Measurements from ENCODE around the gene RPL37A.
"Not testable (repeated sequence)": the region's sequence is repeated elsewhere in the genome, so short reads cannot be mapped to it uniquely, and the experiment has no call there.

The RPL37A gene

DNA sequence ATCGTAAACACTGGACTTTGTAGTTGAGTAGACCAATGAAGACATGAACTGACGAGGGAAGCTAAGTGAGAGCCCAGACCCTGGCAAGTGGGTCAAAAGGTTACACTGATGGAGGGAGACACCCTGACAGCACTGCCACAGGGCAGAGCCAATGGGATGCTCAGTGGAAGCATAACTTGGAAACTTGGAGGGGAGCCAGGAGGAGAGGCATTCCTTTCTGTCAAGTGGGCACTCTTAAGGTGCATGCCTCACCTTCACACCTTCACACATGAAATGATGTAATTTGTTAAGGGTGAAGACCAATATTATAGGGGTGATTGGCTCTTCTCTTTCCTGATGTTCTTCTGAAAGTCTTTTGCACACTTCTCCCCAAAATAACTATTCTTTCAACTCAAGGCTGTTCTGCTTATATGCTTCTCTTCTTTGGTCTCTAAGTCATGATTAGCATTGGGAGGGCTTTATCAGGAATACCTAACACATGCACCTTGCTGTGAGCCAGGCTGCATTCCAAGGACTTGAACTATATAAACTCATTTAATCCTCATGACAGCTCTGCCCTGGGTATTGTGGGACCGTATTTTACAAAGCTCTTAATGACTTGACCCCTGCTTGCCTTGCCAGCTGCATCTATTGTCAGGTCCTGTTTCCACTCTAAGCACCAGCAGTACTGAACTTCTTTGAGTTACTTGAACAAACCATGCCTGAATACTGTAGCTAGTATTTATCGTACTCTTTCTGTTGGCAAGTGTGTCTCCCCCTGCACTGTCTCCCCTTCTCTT is 19.0 kb downstream of the RPL37A start:
- H3F3A ChIP-seq (ENCODE audit: insufficient read depth, low read length): no peaks in the 10 kb centered on the region
- no peak overlapping the region for H2AFZ ChIP-seq (ENCODE audit: low read length)
- DNase-seq: no peak
- no peaks in the 10 kb centered on the region for H4K20me1 ChIP-seq (ENCODE audit: insufficient read depth, low read length)
- H3K4me2 ChIP-seq (ENCODE audit: low read depth, low read length): no peak overlapping the region
- H3K4me1 ChIP-seq (ENCODE audit: low read length): no peaks in the 10 kb centered on the region
- H3K36me3 ChIP-seq (replicated peaks; ENCODE audit: insufficient read depth, low read length): no peaks in the 10 kb centered on the region
- TF ChIP-seq EZH2 (optimal IDR thresholded peaks at IDR 0.05; ENCODE audit: low read depth, low read length) (no peak), EZH2phosphoT487 (IDR thresholded peaks at IDR 0.05; ENCODE audit: low read length) (no peak)
- TF ChIP-seq, protein P1, sequence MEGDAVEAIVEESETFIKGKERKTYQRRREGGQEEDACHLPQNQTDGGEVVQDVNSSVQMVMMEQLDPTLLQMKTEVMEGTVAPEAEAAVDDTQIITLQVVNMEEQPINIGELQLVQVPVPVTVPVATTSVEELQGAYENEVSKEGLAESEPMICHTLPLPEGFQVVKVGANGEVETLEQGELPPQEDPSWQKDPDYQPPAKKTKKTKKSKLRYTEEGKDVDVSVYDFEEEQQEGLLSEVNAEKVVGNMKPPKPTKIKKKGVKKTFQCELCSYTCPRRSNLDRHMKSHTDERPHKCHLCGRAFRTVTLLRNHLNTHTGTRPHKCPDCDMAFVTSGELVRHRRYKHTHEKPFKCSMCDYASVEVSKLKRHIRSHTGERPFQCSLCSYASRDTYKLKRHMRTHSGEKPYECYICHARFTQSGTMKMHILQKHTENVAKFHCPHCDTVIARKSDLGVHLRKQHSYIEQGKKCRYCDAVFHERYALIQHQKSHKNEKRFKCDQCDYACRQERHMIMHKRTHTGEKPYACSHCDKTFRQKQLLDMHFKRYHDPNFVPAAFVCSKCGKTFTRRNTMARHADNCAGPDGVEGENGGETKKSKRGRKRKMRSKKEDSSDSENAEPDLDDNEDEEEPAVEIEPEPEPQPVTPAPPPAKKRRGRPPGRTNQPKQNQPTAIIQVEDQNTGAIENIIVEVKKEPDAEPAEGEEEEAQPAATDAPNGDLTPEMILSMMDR (IDR thresholded peaks at IDR 0.05; ENCODE audit: low read length): no peak
- H3K4me3 ChIP-seq (ENCODE audit: low read length): no peak overlapping the region
- no peaks in the 10 kb centered on the region for H3K9me2 ChIP-seq (replicated peaks; ENCODE audit: insufficient read depth, low read length)
- no peaks in the 10 kb centered on the region for H3K27me3 ChIP-seq (replicated peaks; ENCODE audit: insufficient read depth, low read length)
- no peak overlapping the region for H3K9ac ChIP-seq (ENCODE audit: low read length)
- no peak overlapping the region for H3K27ac ChIP-seq (ENCODE audit: low read length)
- no peaks in the 10 kb centered on the region for H3K9me3 ChIP-seq (replicated peaks; ENCODE audit: insufficient read depth, low read length)
- no peaks in the 10 kb centered on the region for H3K79me2 ChIP-seq (ENCODE audit: low read length)

DNA sequence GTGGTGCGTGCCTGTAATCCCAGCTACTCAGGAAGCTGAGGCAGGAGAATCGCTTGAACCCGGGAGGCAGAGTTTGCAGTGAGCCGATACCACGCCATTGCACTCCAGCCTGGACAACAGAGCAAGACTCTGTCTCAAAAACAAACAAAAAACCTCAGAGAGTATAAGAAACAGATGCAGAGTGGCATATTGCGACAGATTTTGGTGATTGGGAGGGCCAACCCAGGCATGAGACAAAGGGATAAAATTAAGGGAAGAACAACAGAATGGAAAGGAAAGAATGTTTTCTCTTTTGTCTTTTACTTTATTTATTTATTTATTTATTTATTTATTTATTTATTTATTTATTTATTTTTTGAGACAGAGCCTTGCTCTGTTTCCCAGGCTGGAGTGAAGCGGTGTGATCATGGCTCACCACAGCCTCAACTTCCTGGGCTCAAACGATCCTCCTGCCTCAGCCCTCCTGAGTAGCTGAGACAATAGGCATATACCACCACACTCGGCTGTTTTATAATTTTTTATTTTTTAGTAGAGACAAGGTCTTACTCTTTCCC is 20.0 kb downstream of the RPL37A start:
- not testable (repeated sequence) for H3F3A ChIP-seq (ENCODE audit: insufficient read depth, low read length); H3K4me3 ChIP-seq (ENCODE audit: low read length); H2AFZ ChIP-seq (ENCODE audit: low read length); H3K27ac ChIP-seq (ENCODE audit: low read length); H3K79me2 ChIP-seq (ENCODE audit: low read length); H3K9me2 ChIP-seq (replicated peaks; ENCODE audit: insufficient read depth, low read length); H4K20me1 ChIP-seq (ENCODE audit: insufficient read depth, low read length); H3K9me3 ChIP-seq (replicated peaks; ENCODE audit: insufficient read depth, low read length); H3K4me2 ChIP-seq (ENCODE audit: low read depth, low read length); H3K27me3 ChIP-seq (replicated peaks; ENCODE audit: insufficient read depth, low read length); H3K36me3 ChIP-seq (replicated peaks; ENCODE audit: insufficient read depth, low read length); H3K9ac ChIP-seq (ENCODE audit: low read length); H3K4me1 ChIP-seq (ENCODE audit: low read length); DNase-seq

DNA sequence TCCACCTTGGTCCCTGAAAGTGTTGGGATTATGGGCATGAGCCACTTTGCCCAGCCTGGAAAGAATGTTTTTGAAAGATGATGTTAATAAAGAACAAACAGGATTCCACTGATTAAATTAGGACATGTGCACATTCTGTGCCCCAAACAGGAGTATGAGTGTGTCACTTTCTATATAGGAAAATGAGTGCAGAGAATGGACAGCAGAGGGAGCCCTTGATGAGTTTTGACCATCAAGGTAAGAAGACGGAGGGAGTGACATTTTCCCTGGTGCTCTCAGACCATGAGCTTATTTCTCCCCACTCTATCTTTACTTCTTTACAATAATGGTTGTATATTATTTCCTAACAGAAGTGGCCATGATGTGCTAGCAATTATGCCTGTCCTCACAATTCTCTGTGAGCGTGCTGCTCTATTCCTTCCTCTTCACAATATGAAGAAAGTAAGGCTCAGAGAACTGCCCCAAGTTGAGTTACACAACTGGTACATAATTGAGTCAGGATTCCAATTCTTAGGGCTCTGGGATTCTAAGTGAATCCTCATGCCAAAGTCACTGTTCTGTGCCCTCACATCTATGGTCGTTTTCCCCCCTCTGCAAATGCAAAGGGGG is 20.6 kb downstream of the RPL37A start:
- Histone ChIP-seq H3K4me3 (ENCODE audit: low read length) (no peak overlapping the region), H3K9ac (ENCODE audit: low read length) (no peak overlapping the region), H3F3A (ENCODE audit: insufficient read depth, low read length) (no peaks in the 10 kb centered on the region), H3K9me2 (replicated peaks; ENCODE audit: insufficient read depth, low read length) (no peaks in the 10 kb centered on the region), H2AFZ (ENCODE audit: low read length) (no peak overlapping the region), H3K79me2 (ENCODE audit: low read length) (no peaks in the 10 kb centered on the region), H3K27me3 (replicated peaks; ENCODE audit: insufficient read depth, low read length) (no peaks in the 10 kb centered on the region), H3K4me2 (ENCODE audit: low read depth, low read length) (no peak overlapping the region), H3K36me3 (replicated peaks; ENCODE audit: insufficient read depth, low read length) (no peaks in the 10 kb centered on the region), H4K20me1 (ENCODE audit: insufficient read depth, low read length) (no peaks in the 10 kb centered on the region), H3K4me1 (ENCODE audit: low read length) (no peaks in the 10 kb centered on the region), H3K27ac (ENCODE audit: low read length) (no peak overlapping the region), H3K9me3 (replicated peaks; ENCODE audit: insufficient read depth, low read length) (no peaks in the 10 kb centered on the region)
- peak; percentile 71 for DNase-seq
- TF ChIP-seq EZH2 (optimal IDR thresholded peaks at IDR 0.05; ENCODE audit: low read depth, low read length): no peak
- TF ChIP-seq, protein P1 (IDR thresholded peaks at IDR 0.05; ENCODE audit: low read length): peak; percentile 68

DNA sequence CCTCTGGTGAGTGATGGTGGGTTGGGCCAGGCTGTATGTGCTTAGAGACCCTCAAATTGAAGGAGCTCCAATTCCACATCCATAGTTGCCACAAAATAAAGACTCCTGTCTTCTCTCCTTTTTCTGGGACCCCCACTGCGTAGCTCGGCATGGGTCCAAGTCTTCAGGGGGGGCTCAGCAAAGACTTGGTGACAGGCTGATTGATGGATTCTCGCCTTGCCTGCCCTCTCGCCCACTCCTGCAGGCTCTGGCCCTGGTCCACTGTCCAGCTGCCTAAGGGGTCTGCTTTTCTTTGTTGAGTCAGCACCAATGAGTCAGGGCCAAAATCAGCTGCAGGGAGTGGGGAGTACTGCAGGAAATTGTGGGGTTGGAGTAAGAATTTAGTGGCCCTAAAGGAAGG is 21.5 kb downstream of the RPL37A start:
- H3K27ac ChIP-seq (ENCODE audit: low read length): no peak overlapping the region
- no peaks in the 10 kb centered on the region for H4K20me1 ChIP-seq (ENCODE audit: insufficient read depth, low read length)
- no peak for DNase-seq
- no peaks in the 10 kb centered on the region for H3K4me1 ChIP-seq (ENCODE audit: low read length)
- H3K9me2 ChIP-seq (replicated peaks; ENCODE audit: insufficient read depth, low read length): no peaks in the 10 kb centered on the region
- H3K27me3 ChIP-seq (replicated peaks; ENCODE audit: insufficient read depth, low read length): no peaks in the 10 kb centered on the region
- no peaks in the 10 kb centered on the region for H3F3A ChIP-seq (ENCODE audit: insufficient read depth, low read length)
- H3K36me3 ChIP-seq (replicated peaks; ENCODE audit: insufficient read depth, low read length): no peaks in the 10 kb centered on the region
- no peaks in the 10 kb centered on the region for H3K79me2 ChIP-seq (ENCODE audit: low read length)
- H3K9me3 ChIP-seq (replicated peaks; ENCODE audit: insufficient read depth, low read length): no peaks in the 10 kb centered on the region
- H3K9ac ChIP-seq (ENCODE audit: low read length): no peak overlapping the region
- no peak overlapping the region for H3K4me2 ChIP-seq (ENCODE audit: low read depth, low read length)
- no peak overlapping the region for H2AFZ ChIP-seq (ENCODE audit: low read length)
- no peak overlapping the region for H3K4me3 ChIP-seq (ENCODE audit: low read length)
- no peak for TF ChIP-seq EZH2 (optimal IDR thresholded peaks at IDR 0.05; ENCODE audit: low read depth, low read length)
- TF ChIP-seq, protein P1 (IDR thresholded peaks at IDR 0.05; ENCODE audit: low read length): no peak
- TF ChIP-seq EZH2phosphoT487 (IDR thresholded peaks at IDR 0.05; ENCODE audit: low read length): no peak

Data from MM.1S (cell line).